GM12865 (cell line): ENCODE data around the gene TMEM203.

Experiments used
- DNase-seq: peaks from one replicate; pipeline ENCODE4 v3.0.0; 2010; ENCODE audit warnings: low read depth
- H3K4me3 ChIP-seq: 2 replicates; pipeline ENCODE4 v1.5.1; 2011; ENCODE audit warnings: mild to moderate bottlenecking, low read depth, low read length, control low read depth
- TF ChIP-seq, protein P1 (sequence below): IDR thresholded peaks from 2 replicates; pipeline ENCODE4 v1.5.1; 2011; ENCODE audit warnings: low read length, control low read depth, low read depth, inconsistent platforms; ENCODE audit not compliant: insufficient read depth; ENCODE audit errors: missing control alignments

The TMEM203 gene

DNA sequence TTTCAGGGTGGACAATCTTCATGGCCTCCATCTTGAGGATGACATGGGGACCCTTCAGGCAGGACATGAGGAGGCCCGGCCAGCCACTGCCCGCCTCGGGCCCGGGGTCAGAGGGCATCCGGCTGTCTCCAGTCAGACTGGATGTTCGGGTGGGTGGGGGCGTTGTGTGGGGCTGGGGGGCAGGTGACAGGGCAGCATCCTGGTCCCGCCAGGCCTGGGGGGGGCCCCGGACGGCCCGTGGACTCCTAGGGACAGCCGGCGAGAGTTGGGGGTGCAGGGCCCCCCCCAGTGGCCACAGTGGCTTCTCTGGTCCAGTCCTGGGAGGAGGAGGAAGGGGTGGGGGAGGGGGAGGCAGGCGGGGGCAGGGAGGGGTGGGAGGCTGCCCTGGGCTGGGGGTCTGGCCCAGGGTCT is 15.7 kb upstream of the TMEM203 start:
- H3K4me3 ChIP-seq, result no peak overlapping the region
- TF ChIP-seq, protein P1, sequence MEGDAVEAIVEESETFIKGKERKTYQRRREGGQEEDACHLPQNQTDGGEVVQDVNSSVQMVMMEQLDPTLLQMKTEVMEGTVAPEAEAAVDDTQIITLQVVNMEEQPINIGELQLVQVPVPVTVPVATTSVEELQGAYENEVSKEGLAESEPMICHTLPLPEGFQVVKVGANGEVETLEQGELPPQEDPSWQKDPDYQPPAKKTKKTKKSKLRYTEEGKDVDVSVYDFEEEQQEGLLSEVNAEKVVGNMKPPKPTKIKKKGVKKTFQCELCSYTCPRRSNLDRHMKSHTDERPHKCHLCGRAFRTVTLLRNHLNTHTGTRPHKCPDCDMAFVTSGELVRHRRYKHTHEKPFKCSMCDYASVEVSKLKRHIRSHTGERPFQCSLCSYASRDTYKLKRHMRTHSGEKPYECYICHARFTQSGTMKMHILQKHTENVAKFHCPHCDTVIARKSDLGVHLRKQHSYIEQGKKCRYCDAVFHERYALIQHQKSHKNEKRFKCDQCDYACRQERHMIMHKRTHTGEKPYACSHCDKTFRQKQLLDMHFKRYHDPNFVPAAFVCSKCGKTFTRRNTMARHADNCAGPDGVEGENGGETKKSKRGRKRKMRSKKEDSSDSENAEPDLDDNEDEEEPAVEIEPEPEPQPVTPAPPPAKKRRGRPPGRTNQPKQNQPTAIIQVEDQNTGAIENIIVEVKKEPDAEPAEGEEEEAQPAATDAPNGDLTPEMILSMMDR, result no peak
- no peak for DNase-seq

DNA sequence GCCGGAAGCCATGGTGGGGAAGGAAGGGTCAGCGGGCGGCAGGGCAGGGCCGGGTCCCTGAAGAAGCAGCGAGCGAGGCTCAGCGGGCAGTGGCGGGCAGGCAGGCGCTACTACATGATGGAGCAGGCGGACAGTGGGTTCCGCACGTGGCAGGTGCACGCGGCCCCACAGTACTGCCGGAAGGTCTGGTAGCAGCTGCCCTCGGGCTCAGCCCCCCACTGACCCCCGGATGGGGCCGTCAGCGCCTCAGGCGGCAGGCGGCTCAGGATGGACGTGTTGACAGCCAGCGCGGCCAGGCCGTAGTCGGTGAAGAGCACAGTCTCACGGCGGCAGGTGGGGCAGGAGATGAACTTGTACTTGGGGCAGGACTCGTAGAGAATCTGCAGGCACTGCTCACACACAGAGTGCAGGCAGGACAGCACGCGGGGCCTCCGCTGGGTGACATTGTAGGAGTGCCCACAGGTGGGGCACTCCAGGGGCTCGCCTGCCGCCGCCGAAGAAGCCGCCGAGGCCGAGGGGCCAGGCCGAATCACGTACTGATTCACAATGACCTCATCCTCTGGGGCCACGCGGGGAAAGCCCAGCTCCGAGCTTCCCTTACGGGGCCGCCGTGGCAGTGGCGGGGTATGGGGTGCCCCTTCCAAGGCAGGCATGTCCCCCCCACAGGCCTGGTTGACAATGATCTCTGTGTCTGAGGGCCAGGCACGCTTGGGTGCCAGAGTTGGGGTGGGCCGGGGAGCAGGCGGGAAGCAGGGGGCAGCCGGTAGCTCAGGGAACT is 15.1 kb upstream of the TMEM203 start:
- no peak overlapping the region for H3K4me3 ChIP-seq
- no peak for DNase-seq
- TF ChIP-seq, protein P1, result no peak

DNA sequence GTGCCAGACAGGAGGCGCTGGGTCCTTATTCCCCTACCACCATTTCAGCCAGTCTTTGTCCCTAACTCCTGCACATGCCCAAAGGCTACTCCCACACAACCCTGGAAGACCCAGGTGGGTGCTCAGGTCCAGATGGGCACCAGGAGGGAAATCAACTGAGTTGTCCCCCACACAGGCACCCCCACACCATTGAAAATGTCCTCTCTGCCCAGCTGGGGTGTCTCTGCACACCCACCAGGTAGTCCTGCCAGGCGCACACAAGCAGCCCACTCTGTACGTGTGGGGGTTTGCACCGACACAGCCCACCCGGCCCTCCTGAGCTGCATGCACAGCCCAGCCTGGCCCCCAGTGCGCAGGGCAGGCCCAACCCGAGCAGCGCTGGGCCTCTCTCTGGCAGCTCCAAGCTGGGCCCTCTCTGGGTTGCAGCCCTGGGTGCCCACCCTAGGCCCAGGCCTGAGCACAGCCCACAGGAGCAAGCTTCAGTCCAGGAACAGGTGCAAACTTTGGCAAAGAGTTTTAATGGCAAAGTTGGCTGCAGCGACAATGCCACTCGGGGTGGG is 14.4 kb upstream of the TMEM203 start:
- H3K4me3 ChIP-seq, result no peak overlapping the region
- TF ChIP-seq, protein P1, result no peak
- no peak for DNase-seq

DNA sequence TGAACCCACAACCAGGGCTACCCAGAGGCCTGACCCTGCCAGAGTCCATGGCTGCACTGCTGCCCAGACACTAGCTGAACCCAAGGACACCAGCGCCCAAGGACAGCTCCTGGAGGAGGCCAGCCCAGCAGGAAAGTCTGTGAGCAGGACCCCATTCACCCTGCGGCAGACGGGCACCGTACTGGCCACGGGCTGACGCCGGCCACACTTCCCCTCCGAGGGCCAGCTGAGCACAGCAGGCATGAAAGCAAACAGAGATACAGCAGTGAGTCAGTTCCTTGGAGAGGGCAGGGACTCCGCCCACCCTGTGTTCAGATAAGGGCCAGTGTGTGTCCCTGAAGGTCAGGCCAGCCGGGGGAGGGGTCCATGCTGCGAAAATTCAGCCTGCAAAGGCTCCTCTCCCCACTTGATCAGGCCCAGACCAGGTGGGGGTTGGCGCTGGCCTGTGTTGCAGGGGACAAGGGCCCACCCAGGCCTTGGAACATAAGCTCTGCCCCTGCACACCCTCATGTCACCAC is 13.4 kb upstream of the TMEM203 start:
- no peak for DNase-seq
- TF ChIP-seq, protein P1, result no peak
- H3K4me3 ChIP-seq, result no peak overlapping the region

DNA sequence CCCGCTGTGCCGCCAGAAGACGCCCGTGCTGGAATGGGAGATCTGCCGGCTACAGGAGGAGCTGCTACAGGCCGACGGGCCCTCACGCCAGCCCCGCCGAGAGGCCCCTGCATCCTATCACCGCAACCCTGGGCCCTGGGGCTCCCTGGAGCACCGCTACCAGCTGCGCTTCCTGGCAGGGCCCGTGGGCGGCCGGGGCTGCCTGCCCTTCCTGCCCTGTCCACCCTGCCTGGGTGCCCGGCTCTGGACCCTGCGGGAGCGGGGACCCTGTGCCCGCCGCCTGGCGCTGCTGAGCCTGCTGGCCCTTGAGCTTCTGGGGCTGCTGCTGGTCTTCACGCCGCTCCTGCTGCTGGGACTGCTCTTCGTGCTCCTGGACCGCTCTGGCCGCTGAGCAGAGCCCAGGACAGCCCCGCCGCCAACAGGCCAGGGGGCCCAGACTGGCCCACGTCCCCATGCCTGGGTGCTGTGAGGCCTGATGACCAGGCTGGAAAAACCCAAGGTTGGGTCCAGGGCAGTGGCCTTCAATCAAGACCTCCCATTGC is 12.8 kb upstream of the TMEM203 start:
- DNase-seq, result no peak
- TF ChIP-seq, protein P1, result no peak
- no peak overlapping the region for H3K4me3 ChIP-seq

DNA sequence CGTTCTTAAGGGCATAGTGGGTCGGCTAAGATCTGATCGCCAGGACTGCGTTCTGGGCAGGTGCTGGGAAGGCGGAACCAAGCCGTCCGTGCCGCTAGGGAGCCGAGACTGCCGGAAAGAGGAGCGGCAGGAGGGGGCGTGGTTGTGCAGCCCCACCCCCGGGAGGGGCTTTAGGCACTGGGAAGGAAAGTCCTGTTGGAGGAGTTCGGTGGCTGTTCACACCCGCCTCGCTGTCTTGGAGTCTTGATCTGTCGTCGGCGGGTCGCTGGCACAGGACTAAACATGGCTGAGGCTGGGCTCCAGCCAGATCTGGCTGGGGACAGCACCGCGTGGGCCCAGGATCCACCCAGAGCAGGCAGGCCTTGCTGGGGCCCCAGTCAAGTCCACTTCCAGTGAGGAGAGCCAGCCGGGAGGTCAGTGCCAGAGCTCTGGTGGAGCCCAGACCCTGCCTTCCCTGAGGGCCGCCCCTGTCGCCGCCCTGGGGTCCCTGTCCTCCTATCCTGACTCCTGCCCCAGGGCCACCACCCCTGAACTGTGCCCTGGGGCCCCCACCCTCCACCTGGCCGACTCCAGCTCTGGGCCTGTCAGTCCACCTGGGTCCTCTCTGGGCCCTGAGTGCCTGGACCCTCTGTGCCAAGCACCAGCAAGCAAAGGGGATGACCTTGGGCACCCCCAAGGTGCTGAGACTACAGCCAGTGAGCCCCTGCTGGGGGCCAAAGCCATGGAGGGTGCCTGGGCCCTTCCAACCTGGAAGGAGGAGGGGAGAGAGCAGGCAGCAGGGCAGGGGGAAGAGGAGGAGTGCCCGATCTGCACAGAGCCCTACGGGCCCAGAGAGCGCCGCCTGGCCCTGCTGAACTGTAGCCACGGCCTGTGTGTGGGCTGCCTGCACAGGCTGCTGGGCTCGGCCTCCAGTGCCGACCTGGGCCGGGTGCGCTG is 12.1 kb upstream of the TMEM203 start:
- no peak for DNase-seq
- TF ChIP-seq, protein P1, result no peak
- no peak overlapping the region for H3K4me3 ChIP-seq
